Type B pancreatic cell (in vitro differentiated cells): ENCODE measurements around the gene USP37. TPM values are rescaled to one million over a fixed set of nuclear protein-coding genes. Genes with fewer than 3 reads are reported as not detected.

ENCODE experiments used
- DNase-seq: peaks from one replicate; pipeline ENCODE4 v3.0.0; 2021; ENCODE audit warnings: mixed read lengths; ENCODE audit not compliant: unreplicated experiment; ENCODE audit errors: extremely low spot score
- H3K27ac Mint-ChIP-seq: 2 replicates; pipeline ENCODE4 v1.8.0; 2021; ENCODE audit warnings: mild to moderate bottlenecking, mixed read lengths
- H3K27me3 Mint-ChIP-seq: 2 replicates; pipeline ENCODE4 v1.8.0; 2021; ENCODE audit warnings: mixed read lengths
- H3K36me3 Mint-ChIP-seq: 2 replicates; pipeline ENCODE4 v1.8.0; 2021; ENCODE audit warnings: mixed read lengths
- H3K4me1 Mint-ChIP-seq: one replicate; pipeline ENCODE4 v1.8.0; 2021; ENCODE audit warnings: mixed read lengths; ENCODE audit not compliant: unreplicated experiment
- H3K4me3 Mint-ChIP-seq: 2 replicates; pipeline ENCODE4 v1.8.0; 2021; ENCODE audit warnings: mild to moderate bottlenecking, mixed read lengths
- H3K9me3 Mint-ChIP-seq: 2 replicates; pipeline ENCODE4 v1.8.0; 2021; ENCODE audit warnings: mixed read lengths
- total RNA-seq: library from RNA; stranded (reverse); gene quantifications from 2 replicates; pipeline ENCODE4 v1.2.1, GENCODE V29; 2021; ENCODE audit warnings: low replicate concordance
- TF ChIP-seq, protein P1 (sequence below): fragments of 200-600 bp; sonication (generic); conservative IDR thresholded peaks from 2 replicates; pipeline ENCODE4 v1.5.0; 2021; ENCODE audit warnings: antibody characterized with exemption, mild to moderate bottlenecking

The USP37 gene
- total RNA-seq, 1 donor from 2014 or later = 22.9 TPM

GRCh38 chr2:218447072-218447471 lies 121.1 kb downstream of the USP37 start:
- Mint-ChIP-seq H3K9me3 (no peaks in the 10 kb centered on the region), H3K36me3 (peaks cover 19% of the 10 kb centered on the region), H3K4me1 (no peaks in the 10 kb centered on the region), H3K27me3 (no peaks in the 10 kb centered on the region), H3K4me3 (no peak overlapping the region), H3K27ac (no peak overlapping the region)
- no peak for DNase-seq
- TF ChIP-seq, protein P1, sequence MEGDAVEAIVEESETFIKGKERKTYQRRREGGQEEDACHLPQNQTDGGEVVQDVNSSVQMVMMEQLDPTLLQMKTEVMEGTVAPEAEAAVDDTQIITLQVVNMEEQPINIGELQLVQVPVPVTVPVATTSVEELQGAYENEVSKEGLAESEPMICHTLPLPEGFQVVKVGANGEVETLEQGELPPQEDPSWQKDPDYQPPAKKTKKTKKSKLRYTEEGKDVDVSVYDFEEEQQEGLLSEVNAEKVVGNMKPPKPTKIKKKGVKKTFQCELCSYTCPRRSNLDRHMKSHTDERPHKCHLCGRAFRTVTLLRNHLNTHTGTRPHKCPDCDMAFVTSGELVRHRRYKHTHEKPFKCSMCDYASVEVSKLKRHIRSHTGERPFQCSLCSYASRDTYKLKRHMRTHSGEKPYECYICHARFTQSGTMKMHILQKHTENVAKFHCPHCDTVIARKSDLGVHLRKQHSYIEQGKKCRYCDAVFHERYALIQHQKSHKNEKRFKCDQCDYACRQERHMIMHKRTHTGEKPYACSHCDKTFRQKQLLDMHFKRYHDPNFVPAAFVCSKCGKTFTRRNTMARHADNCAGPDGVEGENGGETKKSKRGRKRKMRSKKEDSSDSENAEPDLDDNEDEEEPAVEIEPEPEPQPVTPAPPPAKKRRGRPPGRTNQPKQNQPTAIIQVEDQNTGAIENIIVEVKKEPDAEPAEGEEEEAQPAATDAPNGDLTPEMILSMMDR = no peak

DNA sequence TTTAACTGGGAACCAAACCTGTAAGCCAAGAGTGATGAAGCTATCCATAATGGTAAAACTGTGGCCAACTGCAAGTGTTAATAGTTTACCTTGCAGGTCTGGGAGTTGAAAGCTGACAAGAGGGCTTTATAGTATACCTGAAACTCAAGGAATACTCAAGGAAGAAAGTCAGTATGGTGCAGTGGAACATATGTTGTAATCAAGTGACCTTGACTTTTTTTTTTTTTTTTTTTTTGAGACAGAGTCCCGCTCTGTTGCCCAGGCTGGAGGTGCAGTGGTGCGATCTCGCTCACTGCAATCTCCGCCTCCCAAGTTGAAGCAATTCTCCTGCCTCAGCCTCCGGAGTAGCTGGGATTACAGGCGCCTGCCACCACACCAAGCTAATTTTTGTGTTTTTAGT lies 121.6 kb downstream of the USP37 start:
- Mint-ChIP-seq H3K4me3 (no peak overlapping the region), H3K27me3 (no peaks in the 10 kb centered on the region), H3K4me1 (no peaks in the 10 kb centered on the region), H3K36me3 (peaks cover 19% of the 10 kb centered on the region), H3K27ac (no peak overlapping the region), H3K9me3 (no peaks in the 10 kb centered on the region)
- TF ChIP-seq, protein P1 = no peak
- DNase-seq = no peak

GRCh38 chr2:218445602-218446001 lies 122.5 kb downstream of the USP37 start:
- no peak overlapping the region for H3K27ac Mint-ChIP-seq
- no peaks in the 10 kb centered on the region for H3K9me3 Mint-ChIP-seq
- H3K4me3 Mint-ChIP-seq = no peak overlapping the region
- H3K4me1 Mint-ChIP-seq = no peaks in the 10 kb centered on the region
- H3K27me3 Mint-ChIP-seq = no peaks in the 10 kb centered on the region
- H3K36me3 Mint-ChIP-seq = peaks cover 19% of the 10 kb centered on the region
- no peak for DNase-seq
- TF ChIP-seq, protein P1 = no peak

GRCh38 chr2:218444692-218445357 lies 123.3 kb downstream of the USP37 start:
- Mint-ChIP-seq H3K4me1 (no peaks in the 10 kb centered on the region), H3K4me3 (peak overlapping the region; percentile 53), H3K27ac (peak overlapping the region; percentile 84), H3K27me3 (no peaks in the 10 kb centered on the region), H3K9me3 (no peaks in the 10 kb centered on the region), H3K36me3 (peaks cover 15% of the 10 kb centered on the region)
- DNase-seq = no peak
- TF ChIP-seq, protein P1 = no peak

DNA sequence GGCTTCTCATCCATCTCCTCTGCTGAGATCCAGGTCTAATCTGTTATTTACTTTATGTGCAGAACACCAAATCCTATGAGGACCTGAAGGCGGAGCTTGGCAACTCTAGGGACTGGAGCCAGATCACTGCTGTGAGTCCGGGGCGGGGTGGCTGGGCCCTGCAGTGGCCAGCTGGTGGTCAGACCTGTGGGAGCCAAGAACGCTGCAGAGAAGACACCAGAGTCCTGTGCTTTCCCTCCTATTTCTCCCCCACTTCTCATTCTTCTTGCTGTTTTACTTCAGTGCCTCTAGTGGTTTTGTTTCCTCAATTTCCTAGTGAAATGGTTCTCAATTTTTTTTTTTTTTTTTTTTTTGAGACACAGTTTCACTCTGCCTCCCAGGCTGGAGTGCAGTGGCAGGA lies 129.6 kb downstream of the USP37 start:
- no peak for DNase-seq
- Mint-ChIP-seq H3K27ac (no peak overlapping the region), H3K4me1 (no peaks in the 10 kb centered on the region), H3K9me3 (no peaks in the 10 kb centered on the region), H3K4me3 (no peak overlapping the region), H3K27me3 (no peaks in the 10 kb centered on the region), H3K36me3 (no peaks in the 10 kb centered on the region)
- TF ChIP-seq, protein P1 = no peak
